ENCODE results near the gene CLDN9. TPM values are rescaled to one million over a fixed set of nuclear protein-coding genes. Genes with fewer than 3 reads are reported as not detected.

The CLDN9 gene
- total RNA-seq, 4 donors from 2014 or later = not detected

DNA sequence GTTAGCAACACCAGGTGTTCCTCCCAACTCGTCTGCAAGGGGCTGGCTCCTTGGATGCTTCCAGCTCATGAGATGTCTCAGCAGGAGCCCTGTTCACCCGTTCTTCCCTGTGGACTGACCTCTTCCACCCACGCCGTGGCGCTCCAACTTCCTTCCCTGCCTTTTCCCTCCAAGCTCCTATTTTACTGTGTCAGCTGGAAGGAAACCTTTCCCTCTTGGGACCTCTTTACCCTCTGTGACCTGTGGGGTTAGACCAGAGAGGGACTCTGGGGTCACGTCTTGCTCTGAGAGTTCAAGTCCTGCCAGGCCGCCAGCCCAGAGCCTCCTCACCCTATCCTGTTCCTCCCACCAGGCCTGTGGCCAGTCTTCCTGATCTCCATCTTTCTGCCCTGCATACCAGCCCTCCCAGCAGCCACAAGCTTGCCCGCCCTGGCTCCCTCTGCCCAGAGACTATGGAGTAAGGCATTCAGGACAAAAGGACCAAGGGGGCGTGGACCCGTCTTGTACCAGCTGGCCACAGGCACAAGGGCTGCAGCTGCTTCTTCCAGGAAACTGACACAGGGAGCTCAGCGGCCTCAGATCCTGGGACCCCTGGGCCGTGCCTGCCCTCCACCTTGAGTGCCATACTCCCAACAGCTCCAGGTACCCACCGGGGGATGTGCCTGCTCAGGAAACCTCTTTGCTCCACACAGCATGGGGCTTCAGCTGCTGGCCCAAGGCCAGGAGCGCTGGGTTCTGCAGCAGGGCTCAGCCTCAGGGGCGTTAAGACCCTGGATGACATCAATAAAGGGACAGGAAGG is 40.5 kb upstream of the CLDN9 start:
- Histone ChIP-seq H3K27ac (no peak overlapping the region), H3K27me3 (peaks cover 8% of the 10 kb centered on the region), H3K9me3 (no peaks in the 10 kb centered on the region), H3K4me3 (no peak overlapping the region), H3K4me1 (peaks cover 35% of the 10 kb centered on the region), H3K36me3 (no peaks in the 10 kb centered on the region)
- 86% methylated on average over 10 of the region's 15 CpGs for WGBS
- DNase-seq (ENCODE audit: low spot score in 2 of 2) = no peak
- TF ChIP-seq EP300 (IDR thresholded peaks at IDR 0.05) = no peak
- TF ChIP-seq POLR2A (IDR thresholded peaks at IDR 0.05) = no peak
- TF ChIP-seq POLR2AphosphoS5 (IDR thresholded peaks at IDR 0.05) = no peak
- TF ChIP-seq, protein P1, sequence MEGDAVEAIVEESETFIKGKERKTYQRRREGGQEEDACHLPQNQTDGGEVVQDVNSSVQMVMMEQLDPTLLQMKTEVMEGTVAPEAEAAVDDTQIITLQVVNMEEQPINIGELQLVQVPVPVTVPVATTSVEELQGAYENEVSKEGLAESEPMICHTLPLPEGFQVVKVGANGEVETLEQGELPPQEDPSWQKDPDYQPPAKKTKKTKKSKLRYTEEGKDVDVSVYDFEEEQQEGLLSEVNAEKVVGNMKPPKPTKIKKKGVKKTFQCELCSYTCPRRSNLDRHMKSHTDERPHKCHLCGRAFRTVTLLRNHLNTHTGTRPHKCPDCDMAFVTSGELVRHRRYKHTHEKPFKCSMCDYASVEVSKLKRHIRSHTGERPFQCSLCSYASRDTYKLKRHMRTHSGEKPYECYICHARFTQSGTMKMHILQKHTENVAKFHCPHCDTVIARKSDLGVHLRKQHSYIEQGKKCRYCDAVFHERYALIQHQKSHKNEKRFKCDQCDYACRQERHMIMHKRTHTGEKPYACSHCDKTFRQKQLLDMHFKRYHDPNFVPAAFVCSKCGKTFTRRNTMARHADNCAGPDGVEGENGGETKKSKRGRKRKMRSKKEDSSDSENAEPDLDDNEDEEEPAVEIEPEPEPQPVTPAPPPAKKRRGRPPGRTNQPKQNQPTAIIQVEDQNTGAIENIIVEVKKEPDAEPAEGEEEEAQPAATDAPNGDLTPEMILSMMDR (IDR thresholded peaks at IDR 0.05) = no peak

GRCh38 chr16:2973093-2973492 is 39.6 kb upstream of the CLDN9 start:
- H3K4me3 ChIP-seq = no peak overlapping the region
- no peaks in the 10 kb centered on the region for H3K9me3 ChIP-seq
- H3K4me1 ChIP-seq = peaks cover 26% of the 10 kb centered on the region
- H3K36me3 ChIP-seq = no peaks in the 10 kb centered on the region
- 75% methylated on average over 2 of the region's 5 CpGs for WGBS
- no peaks in the 10 kb centered on the region for H3K27me3 ChIP-seq
- TF ChIP-seq EP300 (IDR thresholded peaks at IDR 0.05) = no peak
- TF ChIP-seq POLR2AphosphoS5 (IDR thresholded peaks at IDR 0.05) = no peak
- TF ChIP-seq, protein P1 (IDR thresholded peaks at IDR 0.05) = no peak
- no peak for TF ChIP-seq POLR2A (IDR thresholded peaks at IDR 0.05)
- no peak for DNase-seq (ENCODE audit: low spot score in 2 of 2)
- H3K27ac ChIP-seq = no peak overlapping the region

GRCh38 chr16:2973605-2974318 is 39.0 kb upstream of the CLDN9 start:
- TF ChIP-seq EP300 (IDR thresholded peaks at IDR 0.05) (no peak), POLR2AphosphoS5 (IDR thresholded peaks at IDR 0.05) (no peak), POLR2A (IDR thresholded peaks at IDR 0.05) (no peak)
- TF ChIP-seq, protein P1 (IDR thresholded peaks at IDR 0.05) = no peak
- no peaks in the 10 kb centered on the region for H3K36me3 ChIP-seq
- no peak overlapping the region for H3K4me3 ChIP-seq
- H3K27ac ChIP-seq = no peak overlapping the region
- no peak for DNase-seq (ENCODE audit: low spot score in 2 of 2)
- no peaks in the 10 kb centered on the region for H3K27me3 ChIP-seq
- WGBS = 40% methylated on average over 2 of the region's 17 CpGs
- no peaks in the 10 kb centered on the region for H3K9me3 ChIP-seq
- peaks cover 19% of the 10 kb centered on the region for H3K4me1 ChIP-seq

DNA sequence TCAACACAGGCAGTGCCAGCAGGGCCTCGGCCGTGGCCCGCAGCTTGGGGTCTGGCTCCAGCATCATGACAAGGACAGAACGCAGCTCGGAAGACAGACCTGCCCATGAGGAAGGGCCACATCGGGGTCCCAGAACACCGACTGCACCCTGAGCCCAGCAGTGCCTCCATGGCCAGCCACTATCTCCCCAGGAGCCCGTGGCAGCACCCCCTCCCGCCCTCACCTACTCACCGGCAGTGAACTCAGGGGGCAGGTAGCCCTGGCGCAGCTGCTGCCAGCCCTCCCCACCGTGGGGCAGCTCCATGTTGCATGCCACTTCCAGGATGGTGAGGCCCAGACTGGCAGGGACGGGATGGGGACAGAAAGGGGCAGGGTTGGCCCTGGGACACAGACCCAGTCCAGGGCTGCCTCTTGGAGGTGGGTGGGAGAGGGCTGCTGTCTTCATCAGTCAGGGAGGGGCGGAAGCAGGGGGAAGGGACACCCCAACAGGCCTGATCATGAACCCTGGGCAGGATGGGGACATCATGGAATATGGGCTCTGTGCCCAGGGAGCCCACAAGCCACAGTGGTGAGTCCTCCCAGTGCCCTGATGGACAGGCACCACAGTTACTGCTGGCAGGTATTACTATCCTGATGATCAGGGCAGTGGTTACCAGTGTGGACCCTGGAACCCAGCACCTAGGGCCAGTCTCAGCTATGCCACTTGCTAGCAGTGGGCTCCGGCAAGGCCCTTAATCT is 38.2 kb upstream of the CLDN9 start:
- DNase-seq (ENCODE audit: low spot score in 2 of 2) = no peak
- Histone ChIP-seq H3K4me3 (no peak overlapping the region), H3K27me3 (peaks cover 2% of the 10 kb centered on the region), H3K36me3 (no peaks in the 10 kb centered on the region), H3K4me1 (peaks cover 17% of the 10 kb centered on the region), H3K27ac (no peak overlapping the region), H3K9me3 (no peaks in the 10 kb centered on the region)
- TF ChIP-seq POLR2A (IDR thresholded peaks at IDR 0.05) (no peak), POLR2AphosphoS5 (IDR thresholded peaks at IDR 0.05) (no peak), EP300 (IDR thresholded peaks at IDR 0.05) (no peak)
- TF ChIP-seq, protein P1 (IDR thresholded peaks at IDR 0.05) = no peak
- no CpG with 5 or more reads among the region's 15 CpGs for WGBS
